Activated CD8-positive, alpha-beta T cell treated with anti-CD3 and anti-CD28 coated beads for 36 hours (primary cell): Measurements from ENCODE around the gene DNAAF2. TPM values are rescaled to one million over a fixed set of nuclear protein-coding genes. Genes with fewer than 3 reads are reported as not detected.

Experiments used
- ATAC-seq: fragments of 200-7000 bp; cut with Tn5 transposase; one replicate; pipeline ENCODE4 v1.10.0; 2021; ENCODE audit warnings: mild to moderate bottlenecking, moderate library complexity
- CTCF ChIA-PET: fragments of 350-600 bp; sonication (Branson Sonifier 250); formaldehyde crosslinking; loops from one replicate; lab custom pipeline; 2021; ENCODE audit warnings: antibody characterized with exemption; lab: Charles Lee
- POLR2A ChIA-PET: fragments of 350-600 bp; sonication (Branson Sonifier 250); formaldehyde crosslinking; loops from one replicate; lab custom pipeline; 2021; ENCODE audit warnings: antibody characterized with exemption; lab: Charles Lee
- DNase-seq: peaks from one replicate; pipeline ENCODE4 v3.0.0-alpha.2; 2020
- H3K27ac Mint-ChIP-seq: one replicate; pipeline ENCODE4 v1.8.0; 2021; ENCODE audit warnings: mild to moderate bottlenecking, mixed read lengths
- H3K27me3 Mint-ChIP-seq: one replicate; pipeline ENCODE4 v1.8.0; 2021; ENCODE audit warnings: mixed read lengths
- H3K36me3 Mint-ChIP-seq: one replicate; pipeline ENCODE4 v1.8.0; 2021; ENCODE audit warnings: low read depth, mixed read lengths
- H3K4me1 Mint-ChIP-seq: one replicate; pipeline ENCODE4 v1.8.0; 2021; ENCODE audit warnings: low read depth, mixed read lengths
- H3K4me3 Mint-ChIP-seq: one replicate; pipeline ENCODE4 v1.8.0; 2021; ENCODE audit warnings: mild to moderate bottlenecking, moderate library complexity, mixed read lengths
- H3K9me3 Mint-ChIP-seq: one replicate; pipeline ENCODE4 v1.8.0; 2021; ENCODE audit warnings: mixed read lengths
- CTCF ChIP-seq: fragments of 200-600 bp; IDR thresholded peaks from one replicate; pipeline ENCODE4 v1.8.0; 2022; ENCODE audit warnings: antibody characterized with exemption, mild to moderate bottlenecking
- intact Hi-C: fragments of 100-400 bp; cut with micrococcal nuclease; formaldehyde crosslinking; loops from one replicate; pipeline ENCODE4 v1.10.0; 2022
- total RNA-seq, 2 experiments: library from RNA; stranded (reverse); gene quantifications; one replicate each; pipeline ENCODE4 v1.2.3, GENCODE V29; 2021

Gene DNAAF2, protein sequence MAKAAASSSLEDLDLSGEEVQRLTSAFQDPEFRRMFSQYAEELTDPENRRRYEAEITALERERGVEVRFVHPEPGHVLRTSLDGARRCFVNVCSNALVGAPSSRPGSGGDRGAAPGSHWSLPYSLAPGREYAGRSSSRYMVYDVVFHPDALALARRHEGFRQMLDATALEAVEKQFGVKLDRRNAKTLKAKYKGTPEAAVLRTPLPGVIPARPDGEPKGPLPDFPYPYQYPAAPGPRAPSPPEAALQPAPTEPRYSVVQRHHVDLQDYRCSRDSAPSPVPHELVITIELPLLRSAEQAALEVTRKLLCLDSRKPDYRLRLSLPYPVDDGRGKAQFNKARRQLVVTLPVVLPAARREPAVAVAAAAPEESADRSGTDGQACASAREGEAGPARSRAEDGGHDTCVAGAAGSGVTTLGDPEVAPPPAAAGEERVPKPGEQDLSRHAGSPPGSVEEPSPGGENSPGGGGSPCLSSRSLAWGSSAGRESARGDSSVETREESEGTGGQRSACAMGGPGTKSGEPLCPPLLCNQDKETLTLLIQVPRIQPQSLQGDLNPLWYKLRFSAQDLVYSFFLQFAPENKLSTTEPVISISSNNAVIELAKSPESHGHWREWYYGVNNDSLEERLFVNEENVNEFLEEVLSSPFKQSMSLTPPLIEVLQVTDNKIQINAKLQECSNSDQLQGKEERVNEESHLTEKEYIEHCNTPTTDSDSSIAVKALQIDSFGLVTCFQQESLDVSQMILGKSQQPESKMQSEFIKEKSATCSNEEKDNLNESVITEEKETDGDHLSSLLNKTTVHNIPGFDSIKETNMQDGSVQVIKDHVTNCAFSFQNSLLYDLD
- total RNA-seq: 10 to 100 TPM; 10.4 to 11.0 TPM

DNA sequence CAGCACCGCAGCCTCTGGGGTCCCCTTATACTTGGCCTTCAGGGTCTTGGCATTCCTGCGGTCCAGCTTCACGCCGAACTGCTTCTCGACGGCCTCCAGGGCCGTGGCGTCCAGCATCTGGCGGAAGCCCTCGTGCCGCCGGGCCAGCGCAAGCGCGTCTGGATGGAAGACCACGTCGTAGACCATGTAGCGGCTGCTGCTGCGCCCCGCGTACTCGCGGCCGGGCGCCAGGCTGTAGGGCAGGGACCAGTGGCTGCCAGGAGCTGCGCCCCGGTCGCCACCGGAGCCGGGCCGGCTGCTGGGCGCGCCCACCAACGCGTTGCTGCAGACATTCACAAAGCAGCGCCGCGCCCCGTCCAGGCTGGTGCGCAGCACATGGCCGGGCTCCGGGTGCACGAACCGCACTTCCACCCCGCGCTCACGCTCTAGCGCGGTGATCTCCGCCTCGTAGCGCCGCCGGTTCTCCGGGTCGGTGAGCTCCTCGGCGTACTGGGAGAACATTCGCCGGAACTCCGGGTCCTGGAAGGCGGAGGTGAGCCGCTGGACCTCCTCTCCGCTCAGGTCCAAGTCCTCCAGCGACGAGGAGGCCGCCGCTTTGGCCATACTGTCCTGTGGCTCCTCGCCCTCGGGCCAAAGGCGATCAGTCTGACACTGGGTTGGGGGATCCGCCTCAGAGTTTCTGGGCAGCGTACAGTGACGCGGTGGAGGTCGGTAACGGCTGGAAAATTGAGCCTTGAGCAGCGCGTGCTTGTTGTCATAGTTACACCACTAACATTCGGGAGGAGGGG is at the start of gene DNAAF2:
TSS of gene DNAAF2 (minus strand) at position 698 of the 788 bp plus-strand sequence. CDS start at position 603, 95 bp downstream.
- Mint-ChIP-seq H3K4me1 (peaks cover 31% of the 10 kb centered on the region), H3K4me3 (peak within 1 kb of the TSS; percentile 92), H3K36me3 (peaks cover 55% of the 10 kb centered on the region), H3K27ac (peak within 1 kb of the TSS; percentile 98), H3K9me3 (no peaks in the 10 kb centered on the region), H3K27me3 (no peaks in the 10 kb centered on the region)
- DNase-seq (peak; percentile 72), ATAC-seq (peak; percentile 36)
- intact Hi-C loops: loop anchor here (2.0 to 5.0 kb wide), 4 partner anchors 14 to 228 kb away; partner anchors contain the start of genes KLHDC2, MGAT2 and RPL36AL
- TF ChIP-seq CTCF: no peak
- ChIA-PET CTCF (interaction anchor here (0.6 to 2.2 kb wide), 25 partner anchors 9 to 482 kb away, joined by 3 to 30 read pairs (median 4); partner anchors contain the start of genes KLHDC2, LRR1, MGAT2 and NEMF), POLR2A (interaction anchor here (0.8 to 2.9 kb wide), 19 partner anchors 10 to 897 kb away, joined by 3 to 44 read pairs (median 4); partner anchors contain the start of genes DMAC2L, KLHDC2, L2HGDH and LRR1)

- Mint-ChIP-seq H3K9me3 (no peaks in the 10 kb centered on the region), H3K4me1 (peaks cover 7% of the 10 kb centered on the region), H3K36me3 (peaks cover 60% of the 10 kb centered on the region), H3K4me3 (no peak overlapping the region), H3K27ac (no peak overlapping the region), H3K27me3 (no peaks in the 10 kb centered on the region)
- ChIA-PET POLR2A (no interaction called here), CTCF (no interaction called here)
- no peak for ATAC-seq
- intact Hi-C loops: no loop called here
- no peak for TF ChIP-seq CTCF
- DNase-seq: no peak
These were observed 44.2 kb upstream of the DNAAF2 start for GRCh38 chr14:49679271-49679670.

DNA sequence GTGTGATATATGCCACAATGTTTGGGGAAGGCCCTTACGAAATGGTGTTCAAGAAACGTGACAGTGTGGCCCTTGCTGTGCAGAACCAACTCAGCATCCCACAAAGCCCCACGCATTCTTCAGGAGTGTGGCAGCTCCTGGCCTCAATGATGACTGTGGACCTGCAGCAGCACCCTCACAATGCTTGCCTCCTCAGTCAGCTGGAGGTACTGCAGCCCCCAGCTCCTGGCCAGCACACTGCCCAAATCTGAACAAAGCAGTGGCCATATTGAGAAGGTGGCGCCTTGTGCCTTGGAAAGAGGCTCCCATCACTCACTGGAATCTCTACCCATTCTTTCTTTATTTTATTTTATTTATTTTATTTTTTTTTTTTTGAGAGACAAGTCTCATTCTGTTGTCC is 42.6 kb upstream of the DNAAF2 start:
- no peak for DNase-seq
- peaks cover 66% of the 10 kb centered on the region for H3K36me3 Mint-ChIP-seq
- H3K27me3 Mint-ChIP-seq: no peaks in the 10 kb centered on the region
- POLR2A ChIA-PET: interaction anchor here (1.2 to 1.3 kb wide), 2 partner anchors 38 to 90 kb away, joined by 3 to 4 read pairs; no protein-coding TSS in a partner anchor
- no peak overlapping the region for H3K27ac Mint-ChIP-seq
- intact Hi-C loops: no loop called here
- no peak for ATAC-seq
- CTCF ChIA-PET: interaction anchor here (0.9 to 1.3 kb wide), 3 partner anchors 15 to 57 kb away, joined by 3 read pairs; partner anchors contain the start of genes MGAT2 and RPL36AL
- no peak for TF ChIP-seq CTCF
- no peak overlapping the region for H3K4me3 Mint-ChIP-seq
- H3K9me3 Mint-ChIP-seq: no peaks in the 10 kb centered on the region
- peaks cover 7% of the 10 kb centered on the region for H3K4me1 Mint-ChIP-seq

GRCh38 chr14:49673586-49673985 is 38.5 kb upstream of the DNAAF2 start:
- ChIA-PET CTCF (interaction anchor here (0.6 kb wide), 1 partner anchor 76 kb away, joined by 3 read pairs; no protein-coding TSS in a partner anchor), POLR2A (no interaction called here)

More at GRCh38 chr14:49673586-49673985, 38.5 kb upstream of the DNAAF2 start:
- peaks cover 56% of the 10 kb centered on the region for H3K36me3 Mint-ChIP-seq
- TF ChIP-seq CTCF: no peak
- no peaks in the 10 kb centered on the region for H3K4me1 Mint-ChIP-seq
- no peaks in the 10 kb centered on the region for H3K27me3 Mint-ChIP-seq
- no peak overlapping the region for H3K4me3 Mint-ChIP-seq
- intact Hi-C loops: no loop called here
- no peaks in the 10 kb centered on the region for H3K9me3 Mint-ChIP-seq
- DNase-seq: no peak
- no peak for ATAC-seq
- H3K27ac Mint-ChIP-seq: no peak overlapping the region
